Measurements from ENCODE around the gene GLDC.

Gene GLDC

DNA sequence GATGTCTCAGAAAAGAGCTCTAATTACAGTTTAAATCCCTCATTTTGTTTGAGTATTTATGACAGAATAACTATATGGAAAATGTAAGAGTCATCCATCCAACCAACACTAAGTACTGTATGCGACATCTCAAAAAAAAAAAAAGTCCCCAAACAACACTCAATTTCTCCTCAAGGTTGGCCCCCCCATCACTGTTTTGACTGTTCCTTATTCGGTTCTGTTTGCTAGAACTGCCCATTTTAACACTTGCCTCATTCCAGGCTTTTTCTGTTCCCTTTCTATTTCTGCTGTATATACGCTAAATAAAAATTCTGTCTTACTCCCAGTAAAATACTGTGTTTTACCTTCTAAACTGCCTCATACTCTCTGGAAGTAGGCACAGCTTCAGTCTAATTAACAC lies 25.2 kb downstream of the GLDC start:
- no peak for DNase-seq (ENCODE audit: low read depth)

- no peak for DNase-seq (ENCODE audit: low read depth)
Observed at GRCh38 chr9:6619909-6620308, 25.6 kb downstream of the GLDC start.

GRCh38 chr9:6616951-6617602 lies 28.5 kb downstream of the GLDC start:
- DNase-seq (ENCODE audit: low read depth): no peak

DNA sequence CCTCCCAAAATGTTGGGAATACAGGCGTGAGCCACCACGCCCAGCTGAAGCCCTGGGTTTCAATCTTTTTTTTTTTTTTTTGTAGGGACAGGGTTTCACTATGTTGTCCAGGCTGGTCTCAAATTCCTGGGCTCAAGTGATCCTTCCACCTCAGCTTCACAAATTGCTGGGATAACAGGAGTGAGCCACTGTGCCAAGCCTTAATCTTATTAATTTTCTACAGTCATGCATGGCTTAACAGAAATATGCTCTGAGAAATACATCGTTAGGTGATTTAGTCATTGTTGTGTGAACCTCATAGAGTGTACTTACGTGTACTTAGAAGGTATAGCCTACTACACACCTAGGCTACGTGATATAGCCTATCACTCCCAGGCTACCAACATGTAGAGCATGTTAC lies 31.0 kb downstream of the GLDC start:
- DNase-seq (ENCODE audit: low read depth): no peak

DNA sequence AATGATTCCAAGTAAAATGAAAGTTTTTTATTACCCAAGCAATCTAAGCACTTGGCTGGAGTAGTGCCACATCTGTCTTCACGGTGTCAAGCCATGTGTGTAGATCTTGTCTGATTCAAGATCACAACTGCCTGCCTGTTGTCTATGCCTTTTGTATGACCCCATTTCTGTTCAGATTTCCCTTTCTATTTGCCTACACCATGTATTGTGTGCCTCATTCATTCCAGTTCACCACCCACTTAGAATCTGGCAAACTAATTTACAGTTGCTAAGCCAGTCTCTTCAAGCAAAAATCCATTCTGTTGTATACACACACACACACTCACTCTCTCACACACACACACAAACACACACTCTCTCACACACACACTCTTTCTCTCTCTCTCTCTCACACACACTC lies 33.7 kb downstream of the GLDC start:
- no peak for DNase-seq (ENCODE audit: low read depth)

GRCh38 chr9:6610073-6610472 lies 35.5 kb downstream of the GLDC start:
- no peak for DNase-seq (ENCODE audit: low read depth)

GRCh38 chr9:6609497-6610016 lies 36.0 kb downstream of the GLDC start:
- no peak for DNase-seq (ENCODE audit: low read depth)

GRCh38 chr9:6605202-6605601 lies 40.3 kb downstream of the GLDC start:
- DNase-seq (ENCODE audit: low read depth): no peak

- DNase-seq (ENCODE audit: low read depth): no peak
Observed at GRCh38 chr9:6600426-6600825, 45.1 kb downstream of the GLDC start.

GRCh38 chr9:6600006-6600405 lies 45.5 kb downstream of the GLDC start:
- no peak for DNase-seq (ENCODE audit: low read depth)

DNA sequence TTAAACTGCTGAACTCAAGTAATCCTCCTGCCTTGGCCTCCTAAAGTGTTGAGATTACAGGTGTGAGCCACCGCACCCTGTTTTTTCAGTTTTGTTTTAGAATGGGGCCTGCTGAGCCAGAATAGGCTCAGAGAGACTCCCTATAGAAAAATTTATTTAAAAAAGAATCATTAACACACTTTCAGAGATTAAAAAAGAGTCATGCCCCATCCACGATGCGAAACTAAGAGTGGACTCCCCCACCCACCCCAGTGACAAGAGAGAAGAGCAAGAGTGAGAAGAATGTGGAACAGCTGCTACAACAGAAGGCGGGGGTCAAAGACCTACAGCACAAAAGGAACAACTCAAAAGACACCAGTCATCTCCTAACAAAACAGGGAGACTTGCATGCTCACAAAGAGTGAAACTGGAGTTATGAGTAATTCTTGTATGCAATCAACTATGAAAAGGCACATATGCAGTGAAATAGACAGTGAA lies 47.2 kb downstream of the GLDC start:
- no peak for DNase-seq (ENCODE audit: low read depth)

- DNase-seq (ENCODE audit: low read depth): no peak
Observed at GRCh38 chr9:6592791-6593190, 52.7 kb downstream of the GLDC start.

DNA sequence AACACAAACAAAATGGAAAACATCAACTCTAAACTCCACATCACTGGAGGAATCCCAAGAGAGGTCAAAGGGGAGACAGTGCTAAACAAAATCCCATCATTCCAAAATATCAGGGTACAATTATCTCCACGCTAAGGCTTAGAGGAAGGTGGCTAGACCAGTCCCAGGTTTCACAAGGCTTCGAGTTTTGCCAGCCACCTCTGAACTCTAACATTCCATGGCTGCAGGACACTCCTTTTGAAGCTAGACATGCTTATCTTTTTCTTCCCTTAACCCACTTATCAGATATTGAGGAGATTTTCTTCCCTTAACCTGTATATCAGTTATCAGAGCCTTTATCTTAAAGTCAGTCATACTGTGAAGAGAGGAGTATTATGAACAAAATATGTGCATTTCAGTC lies 53.3 kb downstream of the GLDC start:
- DNase-seq (ENCODE audit: low read depth): no peak

- DNase-seq (ENCODE audit: low read depth): no peak
Observed at GRCh38 chr9:6590772-6591384, 54.7 kb downstream of the GLDC start.

GRCh38 chr9:6590334-6590733 lies 55.2 kb downstream of the GLDC start:
- DNase-seq (ENCODE audit: low read depth): no peak

- no peak for DNase-seq (ENCODE audit: low read depth)
Observed at GRCh38 chr9:6584881-6585597, 60.5 kb downstream of the GLDC start.

DNA sequence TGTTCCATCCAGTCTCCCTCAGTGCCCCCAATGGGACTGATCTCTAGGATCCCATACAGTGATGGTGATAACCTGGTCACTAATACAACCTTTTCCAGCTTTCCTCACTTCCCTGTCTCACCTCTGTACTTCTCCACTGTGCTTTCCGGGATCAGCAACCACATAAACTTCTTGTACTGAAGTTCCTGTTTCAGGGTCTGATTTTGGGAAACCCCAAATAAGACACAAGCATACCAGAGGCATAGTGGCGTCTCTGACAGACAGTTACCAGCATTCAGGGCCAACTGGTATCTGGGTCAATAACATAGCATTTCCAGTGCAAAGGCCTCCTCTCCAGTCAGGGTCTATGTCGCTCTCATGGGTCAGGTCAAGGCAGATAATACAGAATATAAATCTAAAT lies 64.3 kb downstream of the GLDC start:
- no peak for DNase-seq (ENCODE audit: low read depth)

GRCh38 chr9:6579613-6580012 lies 65.9 kb downstream of the GLDC start:
- DNase-seq (ENCODE audit: low read depth): no peak

DNA sequence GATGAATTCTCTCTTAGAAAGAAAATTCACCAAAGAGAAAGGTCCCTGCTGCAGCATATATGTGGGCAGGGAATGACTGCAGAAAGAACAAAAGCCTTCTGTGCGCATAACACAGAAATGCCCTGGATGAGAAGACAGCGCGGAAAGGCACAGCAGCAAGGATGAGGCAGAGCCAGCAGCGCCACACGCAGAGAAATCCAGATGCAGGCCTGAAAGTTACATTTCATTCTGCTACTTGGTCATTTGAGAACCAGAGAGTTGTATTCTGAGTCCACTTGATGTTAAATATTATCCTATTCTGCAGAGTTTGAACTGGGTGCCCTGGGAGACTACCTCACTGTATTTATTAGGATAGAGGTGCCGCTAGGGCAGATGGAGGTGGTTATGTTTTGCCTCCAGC lies 68.5 kb downstream of the GLDC start:
- DNase-seq (ENCODE audit: low read depth): no peak

- DNase-seq (ENCODE audit: low read depth): no peak
Observed at GRCh38 chr9:6575324-6576034, 70.0 kb downstream of the GLDC start.

GRCh38 chr9:6567140-6567591 lies 78.4 kb downstream of the GLDC start:
- DNase-seq (ENCODE audit: low read depth): no peak

GRCh38 chr9:6566409-6567139 lies 79.0 kb downstream of the GLDC start:
- DNase-seq (ENCODE audit: low read depth): no peak

Data from CMK (cell line).